NB4 (cell line): Measurements from ENCODE around the gene AP2B1.

Source experiments
- CTCF ChIP-seq: IDR thresholded peaks from one replicate; pipeline ENCODE4 v1.5.1; 2012; ENCODE audit warnings: low read depth, low read length
- POLR2A ChIP-seq: IDR thresholded peaks from 2 replicates; pipeline ENCODE4 v1.6.1; 2011; ENCODE audit warnings: mild to moderate bottlenecking; ENCODE audit not compliant: insufficient read length; ENCODE audit errors: extremely low read depth

GRCh38 chr17:35763767-35764122 is 176.6 kb downstream of the AP2B1 start:
- TF ChIP-seq POLR2A (no peak), CTCF (no peak)
